Upper lobe of left lung (tissue), 6 donors: Measurements from ENCODE around the gene QKI. TPM values are rescaled to one million over a fixed set of nuclear protein-coding genes. Genes with fewer than 3 reads are reported as not detected.
"Not testable (repeated sequence)": the region's sequence is repeated elsewhere in the genome, so short reads cannot be mapped to it uniquely, and the experiment has no call there.

Experiments used
- ATAC-seq, 2 donors: fragments of 200-7000 bp; cut with Tn5 transposase; one replicate each; pipeline ENCODE4 v1.9.1; 2022; ENCODE audit warnings: mild to moderate bottlenecking in 2 of 2, moderate library complexity in 2 of 2; ENCODE audit not compliant: low FRiP score in 2 of 2
- DNase-seq, 2 donors: peaks; one replicate each; pipeline ENCODE4 v3.0.0-alpha.2; 2019 to 2020
- H3K27ac ChIP-seq, 4 donors: fragments of 200-600 bp; sonication (generic); one replicate each; pipeline ENCODE4 v1.5.1; 2016 to 2019
- H3K27me3 ChIP-seq, 4 donors: fragments of 200-600 bp; sonication (generic); one replicate each; pipeline ENCODE4 v1.5.1; 2017 to 2019
- H3K36me3 ChIP-seq, 4 donors: fragments of 200-600 bp; sonication (generic); one replicate each; pipeline ENCODE4 v1.5.1; 2016 to 2019
- H3K4me1 ChIP-seq, 4 donors: fragments of 200-600 bp; sonication (generic); one replicate each; pipeline ENCODE4 v1.5.1; 2018 to 2019
- H3K4me3 ChIP-seq, 4 donors: fragments of 200-600 bp; sonication (generic); one replicate each; pipeline ENCODE4 v1.5.1; 2017 to 2019; ENCODE audit warnings: mild to moderate bottlenecking in 2 of 4, moderate library complexity in 1 of 4
- H3K9me3 ChIP-seq, 4 donors: fragments of 200-600 bp; sonication (generic); one replicate each; pipeline ENCODE4 v1.5.1; 2018 to 2019
- EP300 ChIP-seq, 4 donors: sonication (generic); formaldehyde crosslinking; IDR thresholded peaks; one replicate each; pipeline ENCODE4 v1.5.1; 2017; ENCODE audit warnings: antibody characterized with exemption in 4 of 4, control low read depth in 2 of 4
- POLR2A ChIP-seq, 4 donors: fragments of 450-650 bp; IDR thresholded peaks; one replicate each; pipeline ENCODE4 v1.5.1; 2016 to 2017; ENCODE audit warnings: antibody characterized with exemption in 4 of 4, mild to moderate bottlenecking in 2 of 4
- POLR2AphosphoS5 ChIP-seq, 2 donors: sonication (generic); formaldehyde crosslinking; IDR thresholded peaks; one replicate each; pipeline ENCODE4 v1.5.1; 2017; ENCODE audit warnings: antibody characterized with exemption in 2 of 2
- WGBS, 2 donors: methylation state at CpG; one replicate each; pipeline ENCODE4 v1.1.5; 2017 to 2018; 5-methylcytosine and 5-hydroxymethylcytosine counted together
- total RNA-seq, 6 donors: library from RNA; depleted of rRNA in 4 of 6; stranded (reverse); fragments of >200 nt in 4 of 6; gene quantifications; one replicate each; pipeline versions ENCODE4 v1.1.0 to v1.2.1, GENCODE V29; 2016 to 2021
- TF ChIP-seq, protein P1 (sequence below), 6 experiments: fragments of 450-650 bp in 4 of 6; fragments of 200-600 bp in 2 of 6; sonication (generic) in 2 of 6; IDR thresholded peaks; one replicate each; pipeline ENCODE4 v1.5.1; 2016 to 2019; ENCODE audit warnings: antibody characterized with exemption in 6 of 6
- donor health status: DM: no; HTN: no; CAD: no; lungs with moderate emphysema.
- donor health status: DM: no; HTN: yes; CAD: no; lungs with severe emphysema.

Gene QKI
- total RNA-seq, 6 donors from 2014 or later = 181 to 273 (median 226) TPM

DNA sequence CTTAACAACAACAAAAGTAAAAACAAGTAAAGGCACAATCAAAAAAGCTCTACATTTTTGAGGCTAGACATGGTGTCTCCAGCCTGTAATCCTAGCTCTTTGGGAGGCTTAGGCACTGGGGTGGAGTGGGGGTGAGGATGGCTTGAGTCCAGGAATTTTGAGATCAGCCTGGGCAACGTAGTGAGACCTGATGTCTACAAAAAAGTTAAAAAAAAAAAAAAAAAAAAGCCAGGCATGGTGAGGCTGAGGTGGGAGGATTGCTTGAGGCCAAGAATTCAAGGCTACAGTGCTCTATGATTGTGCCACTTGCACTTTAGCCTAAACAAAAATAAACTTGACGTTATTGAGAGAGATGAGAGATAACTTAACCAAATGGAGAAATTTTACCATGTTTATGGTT is 60.1 kb downstream of the QKI start:
- 76 to 89% methylated on average over 2 of the region's 2 CpGs for WGBS, 2 donors
- Histone ChIP-seq H3K9me3 (peaks cover 0 to 5% (median 0%) of the 10 kb centered on the region in 4 donors), H3K4me1 (peaks cover 0 to 8% (median 0%) of the 10 kb centered on the region in 4 donors), H3K36me3 (peaks cover 0 to 10% (median 5%) of the 10 kb centered on the region in 4 donors), H3K27me3 (no peaks in the 10 kb centered on the region), H3K27ac (no peak overlapping the region), H3K4me3 (no peak overlapping the region)
- ATAC-seq (no peak), DNase-seq (no peak)
- no peak for TF ChIP-seq POLR2AphosphoS5 (IDR thresholded peaks at IDR 0.05)
- TF ChIP-seq, protein P1, sequence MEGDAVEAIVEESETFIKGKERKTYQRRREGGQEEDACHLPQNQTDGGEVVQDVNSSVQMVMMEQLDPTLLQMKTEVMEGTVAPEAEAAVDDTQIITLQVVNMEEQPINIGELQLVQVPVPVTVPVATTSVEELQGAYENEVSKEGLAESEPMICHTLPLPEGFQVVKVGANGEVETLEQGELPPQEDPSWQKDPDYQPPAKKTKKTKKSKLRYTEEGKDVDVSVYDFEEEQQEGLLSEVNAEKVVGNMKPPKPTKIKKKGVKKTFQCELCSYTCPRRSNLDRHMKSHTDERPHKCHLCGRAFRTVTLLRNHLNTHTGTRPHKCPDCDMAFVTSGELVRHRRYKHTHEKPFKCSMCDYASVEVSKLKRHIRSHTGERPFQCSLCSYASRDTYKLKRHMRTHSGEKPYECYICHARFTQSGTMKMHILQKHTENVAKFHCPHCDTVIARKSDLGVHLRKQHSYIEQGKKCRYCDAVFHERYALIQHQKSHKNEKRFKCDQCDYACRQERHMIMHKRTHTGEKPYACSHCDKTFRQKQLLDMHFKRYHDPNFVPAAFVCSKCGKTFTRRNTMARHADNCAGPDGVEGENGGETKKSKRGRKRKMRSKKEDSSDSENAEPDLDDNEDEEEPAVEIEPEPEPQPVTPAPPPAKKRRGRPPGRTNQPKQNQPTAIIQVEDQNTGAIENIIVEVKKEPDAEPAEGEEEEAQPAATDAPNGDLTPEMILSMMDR (IDR thresholded peaks at IDR 0.05) = no peak
- TF ChIP-seq EP300 (IDR thresholded peaks at IDR 0.05) = no peak
- TF ChIP-seq POLR2A (IDR thresholded peaks at IDR 0.05) = no peak

DNA sequence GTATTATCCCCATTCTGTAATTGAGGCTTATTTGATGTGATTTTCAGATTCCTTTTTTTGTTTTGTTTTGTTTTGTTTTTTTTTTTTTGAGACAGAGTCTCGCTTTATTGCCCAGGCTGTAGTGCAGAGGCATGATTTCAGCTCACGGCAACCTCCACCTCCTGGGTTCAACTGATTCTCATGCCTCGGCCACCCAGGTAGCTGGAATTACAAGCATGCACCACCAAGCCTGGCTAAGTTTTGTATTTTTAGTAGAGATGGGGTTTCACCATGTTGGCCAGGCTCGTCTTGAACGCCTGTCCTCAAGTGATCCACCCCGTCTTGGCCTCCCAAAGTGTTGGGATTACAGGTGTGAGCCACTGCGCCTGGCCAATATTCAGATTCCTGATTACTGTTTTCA is 62.4 kb downstream of the QKI start:
- DNase-seq, H3K4me1 ChIP-seq, H3K4me3 ChIP-seq, ATAC-seq, H3K27me3 ChIP-seq, H3K27ac ChIP-seq, H3K9me3 ChIP-seq: not testable (repeated sequence)
- 89 to 90% methylated on average over 7 of the region's 7 CpGs for WGBS, 2 donors
- peaks cover 0 to 22% (median 5%) of the 10 kb centered on the region in 4 donors for H3K36me3 ChIP-seq

DNA sequence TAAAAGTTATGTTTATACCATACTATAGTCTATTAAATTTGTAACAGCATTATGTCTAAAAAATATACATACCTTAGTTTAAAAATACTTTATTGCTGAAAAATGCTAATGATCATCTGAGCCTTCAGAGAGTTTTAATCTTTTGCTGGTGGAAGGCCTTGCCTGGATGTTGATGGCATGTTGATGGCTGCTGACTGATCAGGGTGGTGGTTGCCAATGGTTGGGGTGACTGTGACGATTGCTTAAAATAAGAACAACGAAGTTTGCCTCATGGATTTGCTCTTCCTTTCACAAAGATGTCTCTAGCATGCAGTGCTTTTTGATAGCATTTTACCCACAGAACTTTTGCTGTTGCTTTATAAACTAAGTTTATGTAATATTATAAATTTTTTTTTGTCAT is 68.6 kb downstream of the QKI start:
- WGBS, 2 donors = 72 to 77% methylated on average over 2 of the region's 2 CpGs
- Histone ChIP-seq H3K36me3 (peaks cover 0 to 22% (median 5%) of the 10 kb centered on the region in 4 donors), H3K9me3 (no peaks in the 10 kb centered on the region), H3K27ac (no peak overlapping the region), H3K4me1 (peaks cover 7 to 27% (median 21%) of the 10 kb centered on the region in 4 donors), H3K4me3 (no peak overlapping the region), H3K27me3 (no peaks in the 10 kb centered on the region)
- no peak for DNase-seq
- no peak for ATAC-seq
- TF ChIP-seq, protein P1 (IDR thresholded peaks at IDR 0.05) = no peak
- no peak for TF ChIP-seq EP300 (IDR thresholded peaks at IDR 0.05)

DNA sequence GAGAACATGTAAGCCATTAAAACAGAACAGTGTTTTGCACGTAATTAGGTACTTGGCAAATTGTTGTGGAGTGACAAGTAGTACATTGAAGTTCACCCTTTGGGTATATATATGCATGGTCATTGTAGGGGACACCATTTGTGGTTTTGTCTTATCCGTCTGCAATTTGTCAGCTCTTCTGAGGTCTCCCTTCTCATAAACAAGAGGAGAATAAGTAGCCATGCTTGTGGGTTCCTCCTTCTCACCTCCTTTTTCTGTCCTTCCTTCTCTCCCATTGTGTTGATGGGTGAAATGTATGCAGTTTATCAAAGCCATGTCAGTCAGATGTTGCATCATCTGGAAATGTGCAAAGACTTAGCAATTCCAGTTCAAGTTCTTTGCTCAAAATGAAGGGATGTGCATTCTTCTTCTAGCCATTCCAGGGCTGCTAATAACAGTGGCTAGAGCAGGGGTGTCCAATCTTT is 70.9 kb downstream of the QKI start:
- TF ChIP-seq POLR2AphosphoS5 (IDR thresholded peaks at IDR 0.05) (no peak), POLR2A (IDR thresholded peaks at IDR 0.05) (no peak), EP300 (IDR thresholded peaks at IDR 0.05) (no peak)
- TF ChIP-seq, protein P1 (IDR thresholded peaks at IDR 0.05) = no peak
- 82 to 91% methylated on average over 2 of the region's 2 CpGs for WGBS, 2 donors
- DNase-seq = no peak
- peaks cover 0 to 5% (median 0%) of the 10 kb centered on the region in 4 donors for H3K36me3 ChIP-seq
- H3K4me1 ChIP-seq = peaks cover 23 to 42% (median 36%) of the 10 kb centered on the region in 4 donors
- no peak overlapping the region for H3K4me3 ChIP-seq
- H3K27me3 ChIP-seq = no peaks in the 10 kb centered on the region
- no peaks in the 10 kb centered on the region for H3K9me3 ChIP-seq
- no peak for ATAC-seq
- H3K27ac ChIP-seq = no peak overlapping the region

DNA sequence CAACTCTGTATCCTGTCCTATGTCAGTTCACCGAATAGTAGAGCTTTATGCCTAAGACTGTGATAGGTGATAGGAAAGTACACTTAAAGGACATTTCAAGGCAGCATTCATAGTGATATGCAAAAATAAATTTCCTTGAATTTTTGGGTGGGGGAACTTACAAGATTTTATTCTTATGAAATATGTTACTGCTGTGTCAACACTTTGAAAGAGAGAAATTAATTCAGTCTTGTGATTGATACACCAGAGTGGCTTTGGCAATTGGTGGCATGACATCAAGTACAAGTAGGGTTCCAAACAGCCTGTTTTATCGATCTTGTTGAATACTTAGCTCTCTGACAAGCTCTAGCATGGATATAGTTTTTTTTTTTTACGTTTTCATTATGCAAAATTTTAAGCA is 72.3 kb downstream of the QKI start:
- Histone ChIP-seq H3K27ac (no peak overlapping the region), H3K4me1 (peaks cover 31 to 55% (median 46%) of the 10 kb centered on the region in 4 donors), H3K9me3 (no peaks in the 10 kb centered on the region), H3K27me3 (no peaks in the 10 kb centered on the region), H3K4me3 (no peak overlapping the region), H3K36me3 (no peaks in the 10 kb centered on the region)
- TF ChIP-seq, protein P1 (IDR thresholded peaks at IDR 0.05) = no peak
- TF ChIP-seq EP300 (IDR thresholded peaks at IDR 0.05) (no peak), POLR2A (IDR thresholded peaks at IDR 0.05) (no peak), POLR2AphosphoS5 (IDR thresholded peaks at IDR 0.05) (no peak)
- 43 to 53% methylated on average over 3 of the region's 3 CpGs for WGBS, 2 donors
- ATAC-seq (no peak), DNase-seq (no peak)
